ENCODE measurements around the gene KLC3. TPM values are rescaled to one million over a fixed set of nuclear protein-coding genes. Genes with fewer than 3 reads are reported as not detected.

The KLC3 gene
- total RNA-seq, 4 donors from 2014 or later: 159 to 217 (median 169) TPM

DNA sequence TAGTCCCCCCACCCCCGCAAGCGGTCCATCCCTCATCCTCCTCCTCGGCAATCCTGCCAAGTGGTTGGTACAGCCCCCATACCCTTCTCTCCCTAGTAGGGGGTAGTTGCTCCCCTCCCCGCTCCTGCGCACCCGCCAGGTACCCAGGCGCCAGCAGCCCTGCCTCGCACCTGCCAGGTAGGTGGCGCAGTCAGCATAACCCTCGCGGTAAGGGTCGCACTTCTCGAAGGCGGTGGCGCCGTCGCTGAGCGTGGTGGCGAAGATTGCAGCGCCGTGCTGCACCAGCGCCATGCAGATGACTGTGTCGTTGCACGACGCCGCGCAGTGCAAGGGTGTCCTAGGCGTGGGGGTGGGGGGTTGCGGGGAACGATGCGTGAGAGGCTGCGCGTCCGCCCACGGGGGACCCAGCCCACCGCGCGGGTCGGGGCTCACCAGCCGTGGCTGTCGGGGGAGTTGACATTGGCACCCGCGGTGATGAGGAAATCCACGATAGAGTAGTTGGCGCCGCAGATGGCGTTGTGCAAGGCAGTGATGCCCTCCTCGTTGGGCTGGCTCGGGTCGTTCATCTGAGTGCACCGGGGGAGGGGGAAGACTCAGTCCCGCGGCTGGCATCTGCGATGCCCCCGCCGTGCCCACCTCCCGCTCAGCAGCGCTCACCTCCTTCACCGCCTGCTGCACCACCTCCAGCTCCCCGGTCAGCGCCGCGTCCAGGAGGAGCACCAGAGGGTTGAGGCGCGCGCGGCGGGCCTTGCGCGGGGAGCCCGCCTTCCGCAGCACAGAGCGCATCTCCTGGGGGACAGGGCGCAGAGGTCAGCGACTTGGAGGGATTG lies 45.1 kb downstream of the KLC3 start:
- no peak for DNase-seq (ENCODE audit: low spot score in 2 of 2)
- WGBS, 2 donors: 41 to 44% methylated on average over 60 to 75 of the region's 75 CpGs
- H3K4me3 ChIP-seq (ENCODE audit: low read depth, poor library complexity, severe bottlenecking): no peak overlapping the region
- intact Hi-C loops (cut with DNase I; ENCODE audit: low total_unique reads): no loop called here
- TF ChIP-seq POLR2A (IDR thresholded peaks at IDR 0.05): no peak
- TF ChIP-seq, protein P1, sequence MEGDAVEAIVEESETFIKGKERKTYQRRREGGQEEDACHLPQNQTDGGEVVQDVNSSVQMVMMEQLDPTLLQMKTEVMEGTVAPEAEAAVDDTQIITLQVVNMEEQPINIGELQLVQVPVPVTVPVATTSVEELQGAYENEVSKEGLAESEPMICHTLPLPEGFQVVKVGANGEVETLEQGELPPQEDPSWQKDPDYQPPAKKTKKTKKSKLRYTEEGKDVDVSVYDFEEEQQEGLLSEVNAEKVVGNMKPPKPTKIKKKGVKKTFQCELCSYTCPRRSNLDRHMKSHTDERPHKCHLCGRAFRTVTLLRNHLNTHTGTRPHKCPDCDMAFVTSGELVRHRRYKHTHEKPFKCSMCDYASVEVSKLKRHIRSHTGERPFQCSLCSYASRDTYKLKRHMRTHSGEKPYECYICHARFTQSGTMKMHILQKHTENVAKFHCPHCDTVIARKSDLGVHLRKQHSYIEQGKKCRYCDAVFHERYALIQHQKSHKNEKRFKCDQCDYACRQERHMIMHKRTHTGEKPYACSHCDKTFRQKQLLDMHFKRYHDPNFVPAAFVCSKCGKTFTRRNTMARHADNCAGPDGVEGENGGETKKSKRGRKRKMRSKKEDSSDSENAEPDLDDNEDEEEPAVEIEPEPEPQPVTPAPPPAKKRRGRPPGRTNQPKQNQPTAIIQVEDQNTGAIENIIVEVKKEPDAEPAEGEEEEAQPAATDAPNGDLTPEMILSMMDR (IDR thresholded peaks at IDR 0.05): no peak

DNA sequence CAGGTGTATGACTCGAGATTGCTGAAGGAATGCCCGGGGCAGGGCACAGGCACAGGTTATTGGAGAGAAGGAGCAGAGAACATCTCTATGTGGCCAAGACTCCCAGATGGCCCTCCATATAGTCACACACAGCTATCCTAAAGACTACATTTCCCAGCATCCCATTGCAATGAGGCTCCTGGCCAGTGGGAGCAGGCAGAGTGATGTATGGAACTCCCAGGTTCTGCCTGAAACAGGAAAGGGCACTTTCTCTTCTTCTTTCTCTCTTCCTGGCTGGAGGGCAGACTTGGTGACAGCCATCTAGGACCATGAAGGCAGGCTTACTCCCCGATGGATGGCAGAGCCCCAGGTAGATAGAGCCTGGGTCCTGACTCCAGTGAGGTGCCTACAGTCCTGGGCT lies 50.8 kb downstream of the KLC3 start:
- H3K4me3 ChIP-seq (ENCODE audit: low read depth, poor library complexity, severe bottlenecking): no peak overlapping the region
- 54 to 69% methylated on average over 3 of the region's 3 CpGs for WGBS, 2 donors
- intact Hi-C loops (cut with DNase I; ENCODE audit: low total_unique reads): no loop called here
- no peak for DNase-seq (ENCODE audit: low spot score in 2 of 2)
- TF ChIP-seq, protein P1 (IDR thresholded peaks at IDR 0.05): no peak
- TF ChIP-seq POLR2A (IDR thresholded peaks at IDR 0.05): no peak

DNA sequence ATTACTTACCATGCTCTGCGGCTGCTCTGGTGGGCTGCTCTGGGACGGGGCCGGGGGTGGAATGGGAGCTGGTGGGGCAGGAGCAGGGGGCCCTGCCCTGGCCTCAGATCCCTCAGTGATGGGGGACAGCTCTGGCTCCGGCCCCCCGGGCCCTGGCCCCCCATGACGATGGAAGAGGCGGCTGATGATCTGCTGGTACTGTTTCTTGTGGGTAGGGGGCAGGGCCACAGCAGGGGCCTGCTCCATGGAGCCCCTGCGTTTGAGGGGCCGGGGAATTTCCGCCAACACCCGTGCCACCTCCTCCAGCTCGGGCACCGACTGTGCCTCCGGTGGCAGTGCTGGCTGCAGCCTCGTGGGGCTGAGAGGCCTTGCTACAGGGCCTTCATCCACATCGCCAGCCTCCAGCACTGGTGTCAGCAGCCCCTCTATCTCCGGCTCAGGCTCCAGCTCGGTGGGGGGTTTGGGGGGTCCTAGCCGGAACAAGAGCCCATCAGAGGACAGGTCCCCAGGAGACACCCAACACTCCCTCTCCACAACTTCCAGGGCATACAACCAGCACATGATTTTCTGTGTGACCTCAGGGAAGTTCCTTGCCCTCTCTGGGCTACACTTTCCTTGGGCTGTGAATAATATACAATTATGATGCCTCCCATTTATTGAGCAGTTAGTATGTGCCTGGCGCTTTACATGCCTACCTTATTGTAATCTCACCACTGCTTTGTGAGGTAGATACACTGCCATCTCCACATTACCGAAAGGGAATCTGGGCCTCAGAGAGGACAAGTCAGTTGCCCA lies 51.5 kb downstream of the KLC3 start:
- 89 to 91% methylated on average over 18 to 20 of the region's 21 CpGs for WGBS, 2 donors
- DNase-seq (ENCODE audit: low spot score in 2 of 2): no peak
- no peak for TF ChIP-seq POLR2A (IDR thresholded peaks at IDR 0.05)
- TF ChIP-seq, protein P1 (IDR thresholded peaks at IDR 0.05): no peak
- intact Hi-C loops (cut with DNase I; ENCODE audit: low total_unique reads): no loop called here
- no peak overlapping the region for H3K4me3 ChIP-seq (ENCODE audit: low read depth, poor library complexity, severe bottlenecking)

DNA sequence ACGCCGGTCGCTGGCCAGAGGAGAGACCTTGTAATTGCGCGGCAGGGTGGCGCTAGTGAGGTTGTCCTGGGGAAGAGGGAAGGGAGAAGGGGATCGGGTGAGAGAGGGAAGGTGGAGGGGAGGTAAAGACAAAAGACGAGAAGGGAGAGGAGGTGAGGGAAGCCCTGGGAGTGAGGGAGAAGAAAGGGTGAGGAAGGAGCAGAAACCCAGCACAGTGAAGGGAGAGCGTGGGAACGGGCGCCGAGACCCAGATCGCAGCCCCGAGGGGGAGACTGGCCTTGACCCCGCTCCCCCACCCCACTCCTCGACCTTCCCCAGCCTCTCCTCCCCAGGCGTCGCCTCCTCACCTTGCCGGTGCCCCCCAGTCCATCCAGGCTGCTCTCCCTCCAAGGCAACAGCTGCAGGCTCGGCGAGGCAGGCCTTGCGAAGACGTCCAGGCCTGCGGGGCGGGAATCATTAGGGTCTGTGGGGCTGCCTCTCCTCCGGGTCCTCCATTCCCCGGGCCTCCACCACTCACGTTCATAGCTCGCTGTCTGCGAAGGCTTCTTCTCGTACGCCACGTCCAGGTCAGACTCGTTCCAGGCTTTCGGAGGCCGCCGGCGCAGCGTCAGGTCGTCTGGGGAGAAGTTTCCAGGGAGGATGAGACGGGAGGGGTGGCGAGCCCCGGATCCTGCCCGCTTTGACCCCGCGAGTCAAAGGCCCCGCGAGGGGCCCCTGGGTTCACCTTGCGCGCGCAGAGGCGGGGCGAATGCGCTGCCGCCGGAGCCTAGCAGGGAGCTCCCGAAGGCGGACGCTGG lies 55.5 kb downstream of the KLC3 start:
- no peak overlapping the region for H3K4me3 ChIP-seq (ENCODE audit: low read depth, poor library complexity, severe bottlenecking)
- WGBS, 2 donors: 76 to 77% methylated on average over 59 of the region's 59 CpGs
- intact Hi-C loops (cut with DNase I; ENCODE audit: low total_unique reads): no loop called here
- DNase-seq (ENCODE audit: low spot score in 2 of 2): no peak
- TF ChIP-seq, protein P1 (IDR thresholded peaks at IDR 0.05): no peak
- TF ChIP-seq POLR2A (IDR thresholded peaks at IDR 0.05): no peak

DNA sequence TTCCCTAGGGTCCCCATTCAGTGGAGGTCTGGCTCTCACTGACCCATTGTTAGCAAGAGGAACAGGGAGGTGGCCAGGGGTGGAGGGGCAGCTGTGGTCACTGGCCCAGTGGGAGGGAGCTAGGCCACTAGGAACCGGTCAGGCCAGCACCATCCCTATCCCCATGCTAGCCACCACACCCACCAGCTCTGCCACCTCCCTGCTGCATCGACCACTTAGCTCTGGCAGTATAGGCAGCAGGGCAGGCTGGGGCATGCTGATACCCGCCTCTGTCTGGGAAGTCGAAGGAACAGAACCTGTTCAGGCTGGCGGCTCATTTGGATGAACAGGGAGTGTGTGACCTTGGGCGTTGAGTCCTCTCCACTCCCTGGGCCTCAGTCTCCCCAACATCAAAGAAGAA lies 59.6 kb downstream of the KLC3 start:
- intact Hi-C loops (cut with DNase I; ENCODE audit: low total_unique reads): no loop called here
- no peak overlapping the region for H3K4me3 ChIP-seq (ENCODE audit: low read depth, poor library complexity, severe bottlenecking)
- no peak for TF ChIP-seq POLR2A (IDR thresholded peaks at IDR 0.05)
- TF ChIP-seq, protein P1 (IDR thresholded peaks at IDR 0.05): no peak
- 41 to 60% methylated on average over 5 to 6 of the region's 6 CpGs for WGBS, 2 donors
- DNase-seq (ENCODE audit: low spot score in 2 of 2): peak in 1 of 2 donors; percentile 84

Other genes with a start within 250 kb of the KLC3 start
- 10 to 100 TPM; 37.4 to 55.2 (median 52.1) TPM for gene PPP1R37, start 247.6 kb upstream of the KLC3 start, total RNA-seq
- 100 to 1,000 TPM in 1 of 4 donors, 10 to 100 TPM in 3; 42.0 to 100 (median 51.4) TPM for gene NKPD1, start 179.8 kb upstream of the KLC3 start, total RNA-seq
- gene TRAPPC6A, start 162.5 kb upstream of the KLC3 start, total RNA-seq: 10 to 100 TPM; 36.0 to 52.3 (median 47.9) TPM
- 10 to 100 TPM; 26.6 to 65.1 (median 31.4) TPM for gene BLOC1S3, start 162.0 kb upstream of the KLC3 start, total RNA-seq
- gene EXOC3L2, start 95.3 kb upstream of the KLC3 start, total RNA-seq: 1 to 10 TPM; 1.2 to 4.5 (median 1.6) TPM
- 10 to 100 TPM; 28.4 to 42.8 (median 35.3) TPM for gene MARK4, start 89.5 kb upstream of the KLC3 start, total RNA-seq
- gene CKM, start 17.9 kb upstream of the KLC3 start, total RNA-seq: 1 to 10 TPM in 2 of 4 donors, under 1 TPM in 1, not detected in 1; 0.13 to 2.9 (median 1.3) TPM
- gene ERCC2, start 29.8 kb downstream of the KLC3 start, total RNA-seq: 10 to 100 TPM in 1 of 4 donors, 1 to 10 TPM in 3; 8.5 to 22.4 (median 9.8) TPM
- gene PPP1R13L, start 64.3 kb downstream of the KLC3 start, total RNA-seq: 100 to 1,000 TPM; 257 to 851 (median 501) TPM
- 1 to 10 TPM; 4.0 to 8.1 (median 5.6) TPM for gene POLR1G, start 65.9 kb downstream of the KLC3 start, total RNA-seq
- gene ERCC1, start 83.2 kb downstream of the KLC3 start, total RNA-seq: 100 to 1,000 TPM in 1 of 4 donors, 10 to 100 TPM in 3; 57.7 to 111 (median 76.5) TPM
- gene FOSB, start 127.2 kb downstream of the KLC3 start, total RNA-seq: 10 to 100 TPM in 2 of 4 donors, 1 to 10 TPM in 2; 5.9 to 18.2 (median 11.2) TPM
- gene RTN2, start 156.3 kb downstream of the KLC3 start, total RNA-seq: 10 to 100 TPM in 1 of 4 donors, 1 to 10 TPM in 3; 6.4 to 11.6 (median 9.0) TPM
- gene PPM1N, start 157.7 kb downstream of the KLC3 start, total RNA-seq: 1 to 10 TPM; 2.9 to 4.7 (median 3.6) TPM
- gene VASP, start 166.7 kb downstream of the KLC3 start, total RNA-seq: 10 to 100 TPM; 52.7 to 68.9 (median 56.5) TPM
- gene OPA3, start 244.1 kb downstream of the KLC3 start, total RNA-seq: 10 to 100 TPM in 3 of 4 donors, 1 to 10 TPM in 1; 4.4 to 15.7 (median 12.7) TPM